HG03432 (cell line): ENCODE results near the gene TECPR1.

Experiments
- ATAC-seq: cut with Tn5 transposase; IDR thresholded peaks from one replicate; pipeline ENCODE4 v1.9.1; 2021; ENCODE audit warnings: mild to moderate bottlenecking, moderate library complexity; ENCODE audit not compliant: unreplicated experiment

TECPR1 gene

GRCh38 chr7:98193474-98194180 lies 58.4 kb downstream of the TECPR1 start:
- no peak for ATAC-seq

GRCh38 chr7:98192781-98193457 lies 59.1 kb downstream of the TECPR1 start:
- no peak for ATAC-seq

GRCh38 chr7:98191668-98192431 lies 60.2 kb downstream of the TECPR1 start:
- ATAC-seq, result no peak

- no peak for ATAC-seq
These were observed 62.5 kb downstream of the TECPR1 start for GRCh38 chr7:98189559-98189958.

- no peak for ATAC-seq
These were observed 64.9 kb downstream of the TECPR1 start for GRCh38 chr7:98187138-98187502.

GRCh38 chr7:98186452-98187137 lies 65.4 kb downstream of the TECPR1 start:
- no peak for ATAC-seq

- no peak for ATAC-seq
These were observed 66.9 kb downstream of the TECPR1 start for GRCh38 chr7:98185101-98185500.

- no peak for ATAC-seq
These were observed 71.3 kb downstream of the TECPR1 start for GRCh38 chr7:98180751-98181150.

- ATAC-seq, result no peak
These were observed 73.1 kb downstream of the TECPR1 start for GRCh38 chr7:98178762-98179490.

- no peak for ATAC-seq
These were observed 73.7 kb downstream of the TECPR1 start for GRCh38 chr7:98178321-98178720.

GRCh38 chr7:98177553-98177952 lies 74.5 kb downstream of the TECPR1 start:
- no peak for ATAC-seq

GRCh38 chr7:98175260-98175940 lies 76.6 kb downstream of the TECPR1 start:
- ATAC-seq, result no peak

GRCh38 chr7:98174334-98175259 lies 77.4 kb downstream of the TECPR1 start:
- no peak for ATAC-seq

- no peak for ATAC-seq
These were observed 80.6 kb downstream of the TECPR1 start for GRCh38 chr7:98171449-98171848.

- no peak for ATAC-seq
These were observed 81.1 kb downstream of the TECPR1 start for GRCh38 chr7:98170966-98171365.

- ATAC-seq, result no peak
These were observed 83.0 kb downstream of the TECPR1 start for GRCh38 chr7:98168904-98169621.

- no peak for ATAC-seq
These were observed 83.7 kb downstream of the TECPR1 start for GRCh38 chr7:98168181-98168903.

GRCh38 chr7:98167653-98168052 lies 84.4 kb downstream of the TECPR1 start:
- no peak for ATAC-seq
